Lower leg skin (tissue), 4 donors: ENCODE measurements around the gene DCHS1. TPM values are rescaled to one million over a fixed set of nuclear protein-coding genes. Genes with fewer than 3 reads are reported as not detected.

Experiments
- DNase-seq, 2 donors: peaks; one replicate each; pipeline ENCODE4 v3.0.0-alpha.2; 2019; ENCODE audit warnings: low spot score in 2 of 2
- H3K4me3 ChIP-seq: fragments of 200-600 bp; sonication (generic); 2 replicates; pipeline ENCODE4 v1.5.1; 2017; ENCODE audit warnings: mild to moderate bottlenecking, low read depth; ENCODE audit not compliant: poor library complexity, severe bottlenecking
- POLR2A ChIP-seq, 2 donors: fragments of 450-650 bp; IDR thresholded peaks; one replicate each; pipeline ENCODE4 v1.6.1; 2016 to 2017; ENCODE audit warnings: antibody characterized with exemption in 2 of 2, mild to moderate bottlenecking in 1 of 2, moderate library complexity in 1 of 2
- WGBS, 2 donors: methylation state at CpG; one replicate each; pipeline ENCODE4 v1.1.5; 2018; 5-methylcytosine and 5-hydroxymethylcytosine counted together
- intact Hi-C: fragments of 100-400 bp; cut with DNase I; formaldehyde crosslinking; loops from one replicate; pipeline ENCODE4 v1.15.0; 2023; ENCODE audit warnings: low total_unique reads
- total RNA-seq, 4 donors: library from RNA; depleted of rRNA; stranded (reverse); fragments of >200 nt; gene quantifications; one replicate each; pipeline ENCODE4 v1.1.0, GENCODE V29; 2016
- TF ChIP-seq, protein P1 (sequence below), 3 donors: fragments of 450-650 bp; IDR thresholded peaks; one replicate each; pipeline ENCODE4 v1.5.1; 2016; ENCODE audit warnings: antibody characterized with exemption in 3 of 3, mild to moderate bottlenecking in 3 of 3, moderate library complexity in 2 of 3

DCHS1 gene
- total RNA-seq, 4 donors from 2014 or later = 4.0 to 9.0 (median 5.4) TPM

DNA sequence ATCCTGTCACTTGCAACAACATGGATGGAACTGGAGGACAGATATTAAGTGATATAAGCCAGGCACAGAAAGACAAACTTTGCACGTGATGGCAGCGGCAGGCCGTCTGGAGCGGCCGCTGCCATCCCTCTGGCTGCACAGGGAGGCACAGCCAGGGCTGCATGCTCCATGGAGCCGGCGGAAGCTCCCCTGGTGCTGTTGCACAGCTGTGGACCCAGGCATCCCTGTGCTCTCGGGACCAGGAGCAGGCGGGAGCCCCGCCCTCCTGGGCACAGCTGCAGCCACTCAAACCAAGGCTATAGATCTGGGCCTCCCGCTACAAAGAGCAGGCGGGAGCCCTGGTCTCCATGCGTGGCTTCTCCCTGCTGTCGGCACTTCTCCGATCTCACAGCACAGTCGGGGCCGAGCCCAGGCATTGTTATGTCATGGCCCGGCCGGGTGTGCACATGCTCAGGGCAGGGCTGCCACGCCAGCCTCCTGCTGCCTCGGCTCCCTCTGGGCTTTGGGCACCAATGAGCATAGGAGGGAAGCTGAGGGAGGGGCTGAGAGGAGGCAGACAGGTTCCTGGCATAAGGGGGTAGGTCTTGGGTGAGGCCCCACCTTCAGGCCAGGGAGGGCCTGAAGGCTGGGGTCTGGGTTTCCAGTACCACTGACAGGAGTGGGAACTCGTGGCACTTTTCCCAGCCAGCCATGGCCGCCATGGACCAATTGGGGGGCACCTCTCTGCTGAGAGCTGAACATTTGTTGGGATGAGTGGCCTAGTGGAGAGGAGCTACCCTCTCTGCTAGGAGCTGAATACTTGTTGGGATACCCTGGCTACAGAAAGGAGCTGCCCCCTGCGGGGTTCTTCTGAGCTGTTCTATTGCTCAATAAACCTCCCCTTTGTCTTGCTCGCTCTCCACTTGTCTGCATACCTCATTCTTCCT is 68.9 kb downstream of the DCHS1 start:
- no peak for DNase-seq
- TF ChIP-seq, protein P1, sequence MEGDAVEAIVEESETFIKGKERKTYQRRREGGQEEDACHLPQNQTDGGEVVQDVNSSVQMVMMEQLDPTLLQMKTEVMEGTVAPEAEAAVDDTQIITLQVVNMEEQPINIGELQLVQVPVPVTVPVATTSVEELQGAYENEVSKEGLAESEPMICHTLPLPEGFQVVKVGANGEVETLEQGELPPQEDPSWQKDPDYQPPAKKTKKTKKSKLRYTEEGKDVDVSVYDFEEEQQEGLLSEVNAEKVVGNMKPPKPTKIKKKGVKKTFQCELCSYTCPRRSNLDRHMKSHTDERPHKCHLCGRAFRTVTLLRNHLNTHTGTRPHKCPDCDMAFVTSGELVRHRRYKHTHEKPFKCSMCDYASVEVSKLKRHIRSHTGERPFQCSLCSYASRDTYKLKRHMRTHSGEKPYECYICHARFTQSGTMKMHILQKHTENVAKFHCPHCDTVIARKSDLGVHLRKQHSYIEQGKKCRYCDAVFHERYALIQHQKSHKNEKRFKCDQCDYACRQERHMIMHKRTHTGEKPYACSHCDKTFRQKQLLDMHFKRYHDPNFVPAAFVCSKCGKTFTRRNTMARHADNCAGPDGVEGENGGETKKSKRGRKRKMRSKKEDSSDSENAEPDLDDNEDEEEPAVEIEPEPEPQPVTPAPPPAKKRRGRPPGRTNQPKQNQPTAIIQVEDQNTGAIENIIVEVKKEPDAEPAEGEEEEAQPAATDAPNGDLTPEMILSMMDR (IDR thresholded peaks at IDR 0.05) = no peak
- no peak for TF ChIP-seq POLR2A (IDR thresholded peaks at IDR 0.05)
- 45 to 56% methylated on average over 22 to 23 of the region's 25 CpGs for WGBS, 2 donors

DNA sequence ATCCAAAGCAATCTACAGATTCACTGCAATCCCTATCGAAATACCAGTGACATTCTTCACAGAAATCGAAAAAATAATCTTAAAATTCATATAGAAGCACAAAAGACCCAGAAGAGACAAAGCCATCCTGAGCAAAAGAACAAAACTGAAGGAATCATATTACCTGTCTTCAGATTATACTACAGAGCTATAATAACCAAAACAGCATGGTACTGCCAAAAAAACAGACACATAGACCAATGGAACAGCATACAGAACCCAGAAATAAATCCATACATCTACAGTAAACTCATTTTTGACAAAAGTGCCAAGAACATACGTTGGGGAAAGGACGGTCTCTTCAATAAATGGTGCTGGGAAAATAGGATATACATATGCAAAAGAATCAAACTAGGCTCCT is 71.1 kb downstream of the DCHS1 start:
- 90 to 98% methylated on average over 4 of the region's 4 CpGs for WGBS, 2 donors
- no peak for DNase-seq
- no peak overlapping the region for H3K4me3 ChIP-seq
- no peak for TF ChIP-seq POLR2A (IDR thresholded peaks at IDR 0.05)
- TF ChIP-seq, protein P1 (IDR thresholded peaks at IDR 0.05) = no peak
- intact Hi-C loops = no loop called here

More for the DNA sequence above, 68.9 kb downstream of the DCHS1 start:
- intact Hi-C loops = no loop called here
- no peak overlapping the region for H3K4me3 ChIP-seq

DNA sequence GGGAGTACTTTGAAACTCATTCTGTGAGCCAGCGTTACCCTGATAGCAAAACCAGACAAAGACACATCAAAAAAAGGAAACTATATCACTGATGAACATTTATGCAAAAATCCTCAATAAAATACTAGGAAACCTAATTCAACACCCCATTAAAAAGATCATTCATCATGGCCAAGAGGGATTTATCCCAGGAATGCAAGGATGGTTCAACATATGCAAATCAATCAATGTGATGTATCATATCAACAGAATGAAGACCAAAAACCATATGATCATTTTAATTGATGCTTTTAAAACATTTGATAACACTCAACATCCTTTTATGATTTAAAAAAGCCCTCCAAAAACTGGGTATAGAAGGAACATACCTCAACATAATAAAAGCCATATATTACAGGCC is 72.0 kb downstream of the DCHS1 start:
- intact Hi-C loops = no loop called here
- H3K4me3 ChIP-seq = no peak overlapping the region
- 93 to 96% methylated on average over 1 of the region's 1 CpG for WGBS, 2 donors
- no peak for DNase-seq
- TF ChIP-seq, protein P1 (IDR thresholded peaks at IDR 0.05) = no peak
- TF ChIP-seq POLR2A (IDR thresholded peaks at IDR 0.05) = no peak

DNA sequence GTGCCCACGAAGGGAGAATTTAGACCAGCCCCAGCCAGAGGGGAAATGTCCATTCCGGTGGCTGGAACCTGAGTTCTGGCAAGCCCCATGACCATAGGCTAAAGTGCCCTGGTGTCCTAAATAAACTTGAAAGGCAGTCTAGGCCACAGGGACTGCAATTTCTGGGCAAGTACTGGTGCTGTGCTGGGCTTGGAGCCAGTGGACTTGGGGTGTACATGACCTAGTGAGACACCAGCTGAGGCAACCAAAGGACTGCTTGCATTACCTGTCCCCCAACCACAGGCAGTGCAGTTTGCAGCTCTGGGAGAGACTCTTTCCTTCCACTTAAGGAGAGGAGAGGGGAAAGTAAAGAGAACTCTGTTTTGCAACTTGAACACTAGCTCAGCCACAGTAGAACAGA is 75.9 kb downstream of the DCHS1 start:
- DNase-seq = no peak
- WGBS, 2 donors = 86 to 95% methylated on average over 2 of the region's 2 CpGs

DNA sequence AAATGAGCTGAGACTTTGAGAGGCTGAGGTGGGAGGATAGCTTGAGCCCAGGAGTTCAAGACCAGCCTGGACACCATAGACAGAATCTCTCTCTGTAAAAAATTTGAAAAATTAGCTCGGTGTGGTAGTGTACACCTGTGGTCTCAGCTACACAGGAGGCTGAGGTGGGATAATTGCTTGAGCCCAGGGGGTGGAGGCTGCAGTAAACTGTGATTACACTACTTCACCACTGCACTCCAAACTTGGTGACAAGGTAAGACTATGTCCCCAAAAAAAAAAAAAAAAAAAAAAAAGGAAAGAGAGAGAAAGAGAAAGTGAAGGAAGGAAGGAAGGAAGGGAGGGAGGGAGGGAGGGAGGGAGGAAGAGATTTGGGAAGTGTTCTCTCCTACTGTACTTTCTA is 77.5 kb downstream of the DCHS1 start:
- intact Hi-C loops = no loop called here
- DNase-seq = no peak
- 100% methylated on average over 1 of the region's 1 CpG for WGBS, 2 donors
- no peak overlapping the region for H3K4me3 ChIP-seq
- TF ChIP-seq POLR2A (IDR thresholded peaks at IDR 0.05) = no peak

More for the DNA sequence above, 75.9 kb downstream of the DCHS1 start:
- no peak for TF ChIP-seq POLR2A (IDR thresholded peaks at IDR 0.05)
- TF ChIP-seq, protein P1 (IDR thresholded peaks at IDR 0.05) = no peak
- H3K4me3 ChIP-seq = no peak overlapping the region
- intact Hi-C loops = no loop called here

DNA sequence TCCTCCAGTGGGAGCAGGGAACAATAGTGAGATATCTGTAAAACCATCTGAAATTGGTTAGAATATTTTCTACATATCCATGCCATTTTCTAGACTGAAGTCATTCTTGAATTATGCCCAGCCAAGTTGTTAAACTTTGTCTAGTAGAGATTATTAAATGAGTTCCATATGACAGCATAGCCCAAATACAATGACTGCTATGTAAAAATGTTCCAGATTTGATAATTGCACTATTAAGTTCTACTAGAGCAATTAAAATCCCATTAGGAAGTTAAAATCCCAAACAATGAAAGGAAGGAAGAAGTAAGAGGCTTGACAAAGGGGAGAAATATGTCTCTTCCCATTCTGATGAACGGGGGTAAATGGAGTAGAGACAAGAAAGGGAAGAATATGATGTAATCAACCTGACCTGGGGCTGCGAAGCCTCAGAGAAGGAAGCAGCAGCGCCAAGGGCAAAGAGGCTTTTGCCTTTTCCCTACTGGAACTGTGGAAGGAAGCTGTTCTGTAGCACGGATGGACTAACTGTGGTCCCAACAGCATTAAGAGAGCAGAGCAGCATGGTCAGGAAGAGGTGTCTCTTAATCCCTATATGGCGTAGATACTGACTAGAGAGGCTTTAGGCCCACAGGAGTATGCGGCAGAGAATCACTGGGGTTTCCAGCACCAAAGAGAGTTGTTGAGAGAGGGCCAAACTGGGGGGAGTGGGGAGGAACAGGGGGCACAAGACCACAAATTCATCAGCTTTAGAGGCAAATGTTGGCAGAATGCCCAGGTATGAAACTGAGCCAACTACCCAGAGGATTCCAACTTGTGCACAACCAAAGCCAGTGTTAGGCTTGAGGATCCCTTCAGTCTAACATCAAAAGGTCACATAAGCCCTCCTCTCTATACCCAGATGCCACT is 78.9 kb downstream of the DCHS1 start:
- no peak overlapping the region for H3K4me3 ChIP-seq
- no peak for DNase-seq
- TF ChIP-seq, protein P1 (IDR thresholded peaks at IDR 0.05) = no peak
- no peak for TF ChIP-seq POLR2A (IDR thresholded peaks at IDR 0.05)
- WGBS, 2 donors = 36 to 40% methylated on average over 5 of the region's 6 CpGs
- intact Hi-C loops = no loop called here
